ENCODE measurements around the gene OR13J1.

DNA sequence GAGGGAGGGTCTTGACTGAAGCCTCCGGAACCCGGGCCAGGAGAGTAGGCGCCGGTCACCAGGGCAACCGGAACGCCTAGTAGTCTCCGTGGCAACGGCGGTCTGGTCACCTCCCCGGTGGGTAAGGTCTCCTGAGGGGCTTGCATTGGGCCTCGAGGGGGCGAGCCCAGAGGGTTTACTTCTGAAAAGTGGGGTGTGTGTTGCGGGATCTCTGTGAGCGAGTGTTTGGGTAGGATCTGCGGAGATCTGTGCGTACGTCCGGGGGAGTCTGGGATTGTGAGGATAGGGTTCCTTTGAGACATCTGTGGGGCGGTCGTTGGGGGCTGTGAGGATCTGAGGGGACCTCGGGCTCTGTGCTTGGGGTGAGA lies 41.5 kb downstream of the OR13J1 start, which contains the start of gene FAM221B:
- TF ChIP-seq, protein P1, sequence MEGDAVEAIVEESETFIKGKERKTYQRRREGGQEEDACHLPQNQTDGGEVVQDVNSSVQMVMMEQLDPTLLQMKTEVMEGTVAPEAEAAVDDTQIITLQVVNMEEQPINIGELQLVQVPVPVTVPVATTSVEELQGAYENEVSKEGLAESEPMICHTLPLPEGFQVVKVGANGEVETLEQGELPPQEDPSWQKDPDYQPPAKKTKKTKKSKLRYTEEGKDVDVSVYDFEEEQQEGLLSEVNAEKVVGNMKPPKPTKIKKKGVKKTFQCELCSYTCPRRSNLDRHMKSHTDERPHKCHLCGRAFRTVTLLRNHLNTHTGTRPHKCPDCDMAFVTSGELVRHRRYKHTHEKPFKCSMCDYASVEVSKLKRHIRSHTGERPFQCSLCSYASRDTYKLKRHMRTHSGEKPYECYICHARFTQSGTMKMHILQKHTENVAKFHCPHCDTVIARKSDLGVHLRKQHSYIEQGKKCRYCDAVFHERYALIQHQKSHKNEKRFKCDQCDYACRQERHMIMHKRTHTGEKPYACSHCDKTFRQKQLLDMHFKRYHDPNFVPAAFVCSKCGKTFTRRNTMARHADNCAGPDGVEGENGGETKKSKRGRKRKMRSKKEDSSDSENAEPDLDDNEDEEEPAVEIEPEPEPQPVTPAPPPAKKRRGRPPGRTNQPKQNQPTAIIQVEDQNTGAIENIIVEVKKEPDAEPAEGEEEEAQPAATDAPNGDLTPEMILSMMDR (IDR thresholded peaks at IDR 0.05; ENCODE audit: insufficient read depth, low read length, poor library complexity, severe bottlenecking): no peak
- TF ChIP-seq EZH2phosphoT487 (conservative IDR thresholded peaks at IDR 0.05; ENCODE audit: low read length): no peak

All from SU-DHL-6 (cell line).